Uterus (tissue), 2 donors: ENCODE measurements around the gene SCAF11.
"Not testable (repeated sequence)": the region's sequence is repeated elsewhere in the genome, so short reads cannot be mapped to it uniquely, and the experiment has no call there.

Experiments used
- CTCF ChIP-seq, 4 experiments: fragments of 200-600 bp in 2 of 4; fragments of 450-650 bp in 2 of 4; sonication (generic) in 2 of 4; IDR thresholded peaks; one replicate each; pipeline ENCODE4 v1.5.1; 2016 to 2019; ENCODE audit warnings: antibody characterized with exemption in 4 of 4, mild to moderate bottlenecking in 2 of 4, moderate library complexity in 1 of 4
- POLR2A ChIP-seq, 2 donors: fragments of 450-650 bp; IDR thresholded peaks; one replicate each; pipeline ENCODE4 v1.6.1; 2016; ENCODE audit warnings: antibody characterized with exemption in 2 of 2, mild to moderate bottlenecking in 1 of 2, moderate library complexity in 1 of 2

GRCh38 chr12:46017866-46018375 lies 27.5 kb upstream of the SCAF11 start:
- not testable (repeated sequence) for TF ChIP-seq POLR2A, CTCF (IDR thresholded peaks at IDR 0.05)
